K562 (cell line): ENCODE results near the gene HSDL1. TPM values are rescaled to one million over a fixed set of nuclear protein-coding genes. Genes with fewer than 3 reads are reported as not detected.

Experiments
- ATF1 ChIP-seq, 2 experiments: fragments of 450-650 bp in 1 of 2; IDR thresholded peaks; 2 replicates each; pipeline ENCODE4 v1.6.1; 2016; ENCODE audit warnings: missing compliant biosample characterization in 1 of 2, missing genetic modification characterization in 1 of 2
- BRF1 ChIP-seq: IDR thresholded peaks from 3 replicates; pipeline ENCODE4 v1.6.1; 2011; ENCODE audit warnings: borderline replicate concordance, mild to moderate bottlenecking; ENCODE audit not compliant: insufficient read length; ENCODE audit errors: extremely low read depth
- CEBPB ChIP-seq: fragments of 450-650 bp; IDR thresholded peaks from 2 replicates; pipeline ENCODE4 v1.6.1; 2016; ENCODE audit warnings: missing genetic modification characterization, missing compliant biosample characterization
- CREB1 ChIP-seq, 2 experiments: sonication (generic) in 1 of 2; formaldehyde crosslinking in 1 of 2; IDR thresholded peaks; 2 replicates each; pipeline versions ENCODE4 v1.6.1 to v1.8.0; 2012 to 2022; ENCODE audit warnings: inconsistent platforms in 1 of 2, mild to moderate bottlenecking in 1 of 2, missing genetic modification reagents in 1 of 2, moderate library complexity in 1 of 2
- EP300 ChIP-seq: IDR thresholded peaks from 2 replicates; pipeline ENCODE4 v1.6.1; 2012; ENCODE audit warnings: low read length, improper control_type of control experiment
- HDAC1 ChIP-seq, 2 experiments: fragments of 450-650 bp; IDR thresholded peaks; 2 replicates each; pipeline ENCODE4 v1.6.1; 2016 to 2017; ENCODE audit warnings: inconsistent platforms in 1 of 2, mild to moderate bottlenecking in 1 of 2, moderate library complexity in 1 of 2
- KAT7 ChIP-seq: sonication (generic); formaldehyde crosslinking; IDR thresholded peaks from 2 replicates; pipeline ENCODE4 v1.8.0; 2022; ENCODE audit warnings: missing genetic modification reagents, mild to moderate bottlenecking, borderline replicate concordance
- MCM5 ChIP-seq: fragments of 450-650 bp; IDR thresholded peaks from 2 replicates; pipeline ENCODE4 v1.6.1; 2016; ENCODE audit warnings: low read depth
- MXI1 ChIP-seq: IDR thresholded peaks from 2 replicates; pipeline ENCODE4 v1.6.1; 2011; ENCODE audit warnings: low read depth, mild to moderate bottlenecking, improper control_type of control experiment, low read length
- MYNN ChIP-seq, 2 experiments: sonication (generic); formaldehyde crosslinking in 1 of 2; IDR thresholded peaks; 2 replicates each; pipeline versions ENCODE4 v1.5.0 to v1.6.1; 2016 to 2020; ENCODE audit warnings: antibody characterized with exemption in 1 of 2, missing genetic modification reagents in 1 of 2
- PHF8 ChIP-seq: fragments of 200-600 bp; sonication (generic); IDR thresholded peaks from 2 replicates; pipeline ENCODE4 v1.6.1; 2012; ENCODE audit warnings: mixed run types, mild to moderate bottlenecking, inconsistent platforms, low read length, moderate library complexity, borderline replicate concordance
- RAD21 ChIP-seq, 2 experiments: fragments of 250-450 bp in 1 of 2; fragments of 450-650 bp in 1 of 2; sonication (Bioruptor Pico) in 1 of 2; formaldehyde crosslinking in 1 of 2; IDR thresholded peaks in 1 of 2; conservative IDR thresholded peaks in 1 of 2; 2 replicates each; pipeline versions ENCODE4 v1.4.0 to v1.8.0; 2020 to 2022; ENCODE audit warnings: mild to moderate bottlenecking in 2 of 2, moderate library complexity in 1 of 2
- RB1 ChIP-seq: fragments of 450-650 bp; IDR thresholded peaks from 2 replicates; pipeline ENCODE4 v1.6.1; 2017; ENCODE audit warnings: low read depth, mild to moderate bottlenecking
- RBM14 ChIP-seq: fragments of 200-400 bp; formaldehyde crosslinking; IDR thresholded peaks from 2 replicates; pipeline ENCODE4 v1.6.1; 2018; ENCODE audit warnings: low read depth, mild to moderate bottlenecking, low read length, moderate library complexity, borderline replicate concordance; ENCODE audit not compliant: insufficient read depth
- TBL1XR1 ChIP-seq, 2 experiments: IDR thresholded peaks; 2 replicates each; pipeline ENCODE4 v1.6.1; 2012; ENCODE audit warnings: improper control_type of control experiment in 2 of 2, low read length in 2 of 2, mild to moderate bottlenecking in 1 of 2
- TSC22D4 ChIP-seq: fragments of 450-650 bp; IDR thresholded peaks from 2 replicates; pipeline ENCODE4 v1.6.1; 2016; ENCODE audit warnings: missing genetic modification characterization, missing biosample characterization, control low read depth
- ZKSCAN8 ChIP-seq: fragments of 200-800 bp; sonication (Bioruptor generic); IDR thresholded peaks from 2 replicates; pipeline ENCODE4 v1.6.1; 2016; ENCODE audit warnings: missing genetic modification characterization, missing compliant biosample characterization
- ZNF589 ChIP-seq: fragments of 200-800 bp; sonication (Bioruptor generic); IDR thresholded peaks from 2 replicates; pipeline ENCODE4 v1.6.1; 2016; ENCODE audit warnings: low read depth, missing genetic modification characterization, missing compliant biosample characterization
- polyA plus RNA-seq, 8 experiments: library from polyadenylated mRNA; depleted of rRNA in 4 of 8; stranded (reverse) in 5 of 8; unstranded in 3 of 8; fragments of >200 nt; fragmentation: Nextera tagmentation in 2 of 8; fragmentation: Illumina TruSeq in 1 of 8; extraction: Ambion mirVana in 2 of 8; extraction: Trizol in 1 of 8; gene quantifications; 2 replicates each; pipeline versions ENCODE4 v1.2.1 to v1.2.3, GENCODE V29; 2011 to 2014; ENCODE audit warnings: inconsistent platforms in 1 of 8, missing spikeins in 1 of 8
- total RNA-seq, 7 experiments: library from RNA; depleted of rRNA in 6 of 7; stranded (reverse); fragments of >200 nt in 6 of 7; fragmentation: Illumina TruSeq in 2 of 7; extraction: Trizol in 2 of 7; gene quantifications; 2 replicates each; pipeline versions ENCODE4 v1.2.1 to v1.2.3, GENCODE V29; 2011 to 2021; ENCODE audit warnings: low replicate concordance in 1 of 7
- TF ChIP-seq, protein P1 (sequence below): sonication (generic); formaldehyde crosslinking; IDR thresholded peaks from 2 replicates; pipeline ENCODE4 v1.8.1; 2022; ENCODE audit warnings: missing genetic modification reagents
- TF ChIP-seq, protein P2 (sequence below): fragments of 250-450 bp; sonication (Bioruptor Pico); IDR thresholded peaks from 2 replicates; pipeline ENCODE4 v1.4.0; 2020

HSDL1 gene
- total and polyA plus RNA-seq, 9 of the 15 experiments (the other 6 are each of a cell fraction or from before 2014, with no cell fraction given), result 14.8 to 41.2 (median 27.7) TPM

DNA sequence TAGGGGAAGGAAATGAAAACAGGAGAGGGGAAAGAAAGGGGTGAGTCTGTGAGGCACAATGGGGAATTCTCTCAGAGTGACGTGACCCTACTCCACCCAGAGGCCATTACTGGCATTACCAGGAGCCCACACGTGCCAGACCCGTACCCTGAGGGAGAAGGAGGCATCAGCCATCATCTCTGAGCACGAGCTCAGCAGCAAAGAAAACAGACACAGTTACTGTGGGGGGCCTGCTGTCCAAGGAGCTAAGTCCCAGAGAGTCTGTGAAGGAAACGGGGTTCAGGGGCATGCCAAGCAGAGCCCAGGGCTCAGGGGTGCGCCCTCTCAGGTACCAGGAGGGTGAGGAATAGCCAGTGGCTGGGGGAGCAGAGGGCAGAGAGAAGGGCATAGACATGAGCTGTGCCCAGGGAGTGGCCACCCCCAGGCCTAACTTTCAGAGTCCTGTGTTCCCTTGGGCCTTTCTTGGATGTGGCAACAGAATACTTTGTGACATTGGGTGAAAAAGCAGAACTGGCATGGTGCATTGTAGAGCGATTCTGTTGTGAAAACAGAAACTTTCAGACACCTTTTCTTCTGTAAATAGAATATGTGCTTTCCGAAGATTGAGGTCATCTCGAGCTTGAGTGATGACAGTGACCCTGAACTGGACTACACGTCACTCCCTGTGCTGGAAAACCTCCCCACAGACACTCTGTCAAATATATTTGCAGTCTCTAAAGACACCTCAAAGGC, 30.5 kb upstream of the HSDL1 start (continued):
- TF ChIP-seq BRF1 (no peak), ZNF589 (CRISPR knock-in tag) (no peak), TSC22D4 (no peak), HDAC1 (IDR thresholded peaks at IDR 0.05) (no peak), EP300 (no peak), TBL1XR1 (IDR thresholded peaks at IDR 0.05; ENCODE audit: low read length in 2 of 2) (0 out of 4 replicates have a peak, but pooled peaks of 1 of the 2 experiments have one; percentile 31), ZKSCAN8 (CRISPR knock-in tag) (no peak), MCM5 (no peak), RBM14 (no peak), CREB1 (IDR thresholded peaks at IDR 0.05) (no peak), CREB1 (CRISPR knock-in tag; IDR thresholded peaks at IDR 0.05) (peak; percentile 62), RB1 (0 out of 2 replicates have a peak, but pooled peaks have one; percentile 21), PHF8 (no peak), MYNN (IDR thresholded peaks at IDR 0.05) (0 out of 2 replicates have a peak, but pooled peaks have one; percentile 52), MYNN (CRISPR knock-in tag; IDR thresholded peaks at IDR 0.05) (no peak), KAT7 (CRISPR knock-in tag) (no peak), CEBPB (tag) (no peak), MXI1 (0 out of 2 replicates have a peak, but pooled peaks have one; percentile 21), ATF1 (CRISPR knock-in tag; IDR thresholded peaks at IDR 0.05) (no peak), ATF1 (tag; IDR thresholded peaks at IDR 0.05) (peak; percentile 78), RAD21 (CRISPR knock-in tag; conservative IDR thresholded peaks at IDR 0.05 in 1 of 2, IDR thresholded peaks at IDR 0.05 in 1 of 2) (peak; percentile 81 to 92)
- TF ChIP-seq, protein P1, sequence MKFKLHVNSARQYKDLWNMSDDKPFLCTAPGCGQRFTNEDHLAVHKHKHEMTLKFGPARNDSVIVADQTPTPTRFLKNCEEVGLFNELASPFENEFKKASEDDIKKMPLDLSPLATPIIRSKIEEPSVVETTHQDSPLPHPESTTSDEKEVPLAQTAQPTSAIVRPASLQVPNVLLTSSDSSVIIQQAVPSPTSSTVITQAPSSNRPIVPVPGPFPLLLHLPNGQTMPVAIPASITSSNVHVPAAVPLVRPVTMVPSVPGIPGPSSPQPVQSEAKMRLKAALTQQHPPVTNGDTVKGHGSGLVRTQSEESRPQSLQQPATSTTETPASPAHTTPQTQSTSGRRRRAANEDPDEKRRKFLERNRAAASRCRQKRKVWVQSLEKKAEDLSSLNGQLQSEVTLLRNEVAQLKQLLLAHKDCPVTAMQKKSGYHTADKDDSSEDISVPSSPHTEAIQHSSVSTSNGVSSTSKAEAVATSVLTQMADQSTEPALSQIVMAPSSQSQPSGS, result no peak
- TF ChIP-seq, protein P2, sequence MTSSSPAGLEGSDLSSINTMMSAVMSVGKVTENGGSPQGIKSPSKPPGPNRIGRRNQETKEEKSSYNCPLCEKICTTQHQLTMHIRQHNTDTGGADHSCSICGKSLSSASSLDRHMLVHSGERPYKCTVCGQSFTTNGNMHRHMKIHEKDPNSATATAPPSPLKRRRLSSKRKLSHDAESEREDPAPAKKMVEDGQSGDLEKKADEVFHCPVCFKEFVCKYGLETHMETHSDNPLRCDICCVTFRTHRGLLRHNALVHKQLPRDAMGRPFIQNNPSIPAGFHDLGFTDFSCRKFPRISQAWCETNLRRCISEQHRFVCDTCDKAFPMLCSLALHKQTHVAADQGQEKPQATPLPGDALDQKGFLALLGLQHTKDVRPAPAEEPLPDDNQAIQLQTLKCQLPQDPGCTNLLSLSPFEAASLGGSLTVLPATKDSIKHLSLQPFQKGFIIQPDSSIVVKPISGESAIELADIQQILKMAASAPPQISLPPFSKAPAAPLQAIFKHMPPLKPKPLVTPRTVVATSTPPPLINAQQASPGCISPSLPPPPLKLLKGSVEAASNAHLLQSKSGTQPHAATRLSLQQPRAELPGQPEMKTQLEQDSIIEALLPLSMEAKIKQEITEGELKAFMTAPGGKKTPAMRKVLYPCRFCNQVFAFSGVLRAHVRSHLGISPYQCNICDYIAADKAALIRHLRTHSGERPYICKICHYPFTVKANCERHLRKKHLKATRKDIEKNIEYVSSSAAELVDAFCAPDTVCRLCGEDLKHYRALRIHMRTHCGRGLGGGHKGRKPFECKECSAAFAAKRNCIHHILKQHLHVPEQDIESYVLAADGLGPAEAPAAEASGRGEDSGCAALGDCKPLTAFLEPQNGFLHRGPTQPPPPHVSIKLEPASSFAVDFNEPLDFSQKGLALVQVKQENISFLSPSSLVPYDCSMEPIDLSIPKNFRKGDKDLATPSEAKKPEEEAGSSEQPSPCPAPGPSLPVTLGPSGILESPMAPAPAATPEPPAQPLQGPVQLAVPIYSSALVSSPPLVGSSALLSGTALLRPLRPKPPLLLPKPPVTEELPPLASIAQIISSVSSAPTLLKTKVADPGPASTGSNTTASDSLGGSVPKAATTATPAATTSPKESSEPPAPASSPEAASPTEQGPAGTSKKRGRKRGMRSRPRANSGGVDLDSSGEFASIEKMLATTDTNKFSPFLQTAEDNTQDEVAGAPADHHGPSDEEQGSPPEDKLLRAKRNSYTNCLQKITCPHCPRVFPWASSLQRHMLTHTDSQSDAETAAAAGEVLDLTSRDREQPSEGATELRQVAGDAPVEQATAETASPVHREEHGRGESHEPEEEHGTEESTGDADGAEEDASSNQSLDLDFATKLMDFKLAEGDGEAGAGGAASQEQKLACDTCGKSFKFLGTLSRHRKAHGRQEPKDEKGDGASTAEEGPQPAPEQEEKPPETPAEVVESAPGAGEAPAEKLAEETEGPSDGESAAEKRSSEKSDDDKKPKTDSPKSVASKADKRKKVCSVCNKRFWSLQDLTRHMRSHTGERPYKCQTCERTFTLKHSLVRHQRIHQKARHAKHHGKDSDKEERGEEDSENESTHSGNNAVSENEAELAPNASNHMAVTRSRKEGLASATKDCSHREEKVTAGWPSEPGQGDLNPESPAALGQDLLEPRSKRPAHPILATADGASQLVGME (CRISPR knock-in tag), result no peak
